NCI-H748 (cell line): ENCODE results near the gene CAST.

Experiments
- DNase-seq: peaks from one replicate; lab custom pipeline; 2025; ENCODE audit not compliant: unreplicated experiment; lab: John Stamatoyannopoulos, UW

Gene CAST

DNA sequence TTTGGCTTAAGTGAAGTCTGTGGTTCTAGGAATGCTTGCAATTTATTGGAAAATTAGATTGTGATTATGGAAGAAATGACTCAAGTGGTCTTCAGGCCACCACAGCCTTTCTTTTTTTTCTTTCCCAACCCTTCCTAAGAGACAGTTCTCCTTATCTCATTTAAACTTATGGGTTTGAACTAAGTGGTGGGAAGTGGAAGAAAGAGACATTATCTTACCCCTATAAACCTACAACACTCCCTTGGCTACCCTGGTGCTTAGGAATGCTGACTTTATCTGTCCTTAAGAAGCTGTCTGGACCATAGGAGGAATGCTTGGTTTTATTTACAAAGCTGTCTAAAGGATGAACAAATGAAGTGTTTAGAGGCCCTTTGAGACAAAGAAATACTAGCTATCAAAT, 150.7 kb downstream of the CAST start:
- DNase-seq: no peak

DNA sequence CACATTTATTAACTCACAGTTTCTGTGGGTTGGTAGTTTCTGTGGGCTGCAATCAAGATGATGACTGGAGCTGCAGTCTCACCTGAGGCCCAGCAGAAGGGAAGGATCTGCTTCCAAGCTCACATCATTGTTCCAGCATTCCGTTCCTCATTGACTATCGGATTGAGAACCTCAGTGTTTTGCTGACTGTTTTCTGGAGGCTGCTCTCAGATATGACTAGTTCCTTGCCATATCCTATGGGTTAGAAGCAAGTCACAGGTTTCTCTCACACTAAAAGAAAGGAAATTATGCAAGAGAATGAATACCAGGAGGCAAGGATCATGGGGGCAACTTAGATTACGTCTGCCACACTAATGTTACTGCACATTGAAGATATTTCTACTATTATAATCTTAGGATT, 151.9 kb downstream of the CAST start:
- no peak for DNase-seq

DNA sequence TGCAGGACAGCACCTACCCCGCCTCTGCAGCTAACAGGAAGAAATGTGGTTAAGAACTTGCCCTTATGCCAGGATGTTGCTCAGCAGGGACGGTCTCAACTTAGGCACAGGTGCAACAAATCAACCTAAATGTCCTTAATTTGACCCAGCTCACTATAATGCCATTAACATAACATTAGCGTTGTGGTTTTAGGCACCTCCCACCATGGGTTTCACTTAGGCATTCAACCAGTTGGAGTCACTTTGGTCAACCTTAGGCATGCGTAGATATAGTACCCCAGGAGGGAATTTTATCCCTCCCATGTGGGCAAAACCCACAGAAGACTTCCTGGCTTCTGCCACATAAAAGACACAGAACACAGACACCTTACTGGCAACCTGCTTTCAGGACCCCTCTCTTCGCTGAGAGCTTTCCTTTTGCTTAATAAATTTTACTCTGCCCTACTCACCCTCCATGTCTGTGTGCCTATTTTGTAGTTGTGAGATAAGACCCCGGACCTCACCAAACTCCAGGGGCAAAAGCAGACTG, 154.3 kb downstream of the CAST start:
- DNase-seq: no peak

DNA sequence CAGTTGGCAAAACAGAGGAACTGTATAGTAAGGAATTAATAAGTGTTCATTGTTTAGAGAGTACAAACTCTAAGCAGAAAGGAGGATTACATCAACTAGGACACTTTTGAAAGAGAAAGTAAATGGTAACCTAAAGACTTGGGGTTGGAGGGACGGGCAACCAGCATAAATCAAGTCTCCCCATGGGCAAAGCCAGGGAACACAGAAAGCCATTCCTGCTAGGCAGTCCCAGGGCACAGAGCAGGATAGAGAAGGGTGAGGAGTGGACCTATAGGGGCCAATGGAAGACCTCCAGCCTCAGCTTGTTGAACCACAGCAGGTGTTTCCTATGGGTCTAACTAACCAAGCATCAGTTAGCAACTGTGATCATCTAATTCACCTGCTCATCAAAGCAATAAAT, 154.8 kb downstream of the CAST start:
- DNase-seq: no peak

DNA sequence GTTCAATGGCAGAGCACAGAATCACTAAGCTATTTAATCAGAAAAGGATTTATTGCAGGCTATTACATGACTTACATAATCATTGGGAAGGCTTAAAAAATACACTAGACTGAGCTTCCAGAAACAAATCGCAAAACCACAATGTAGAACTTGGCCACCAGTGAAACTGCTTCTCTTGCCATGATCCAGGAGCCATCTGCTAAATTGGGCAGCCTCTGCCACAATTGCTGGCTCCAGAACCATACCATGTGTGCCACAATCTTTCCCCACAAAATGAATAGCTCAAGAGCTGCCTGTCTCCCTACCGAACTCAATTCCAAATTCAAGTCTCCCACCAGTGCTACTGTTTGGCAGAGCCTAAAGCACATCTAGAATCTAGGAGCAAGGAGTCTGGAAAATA, 155.3 kb downstream of the CAST start:
- no peak for DNase-seq

DNA sequence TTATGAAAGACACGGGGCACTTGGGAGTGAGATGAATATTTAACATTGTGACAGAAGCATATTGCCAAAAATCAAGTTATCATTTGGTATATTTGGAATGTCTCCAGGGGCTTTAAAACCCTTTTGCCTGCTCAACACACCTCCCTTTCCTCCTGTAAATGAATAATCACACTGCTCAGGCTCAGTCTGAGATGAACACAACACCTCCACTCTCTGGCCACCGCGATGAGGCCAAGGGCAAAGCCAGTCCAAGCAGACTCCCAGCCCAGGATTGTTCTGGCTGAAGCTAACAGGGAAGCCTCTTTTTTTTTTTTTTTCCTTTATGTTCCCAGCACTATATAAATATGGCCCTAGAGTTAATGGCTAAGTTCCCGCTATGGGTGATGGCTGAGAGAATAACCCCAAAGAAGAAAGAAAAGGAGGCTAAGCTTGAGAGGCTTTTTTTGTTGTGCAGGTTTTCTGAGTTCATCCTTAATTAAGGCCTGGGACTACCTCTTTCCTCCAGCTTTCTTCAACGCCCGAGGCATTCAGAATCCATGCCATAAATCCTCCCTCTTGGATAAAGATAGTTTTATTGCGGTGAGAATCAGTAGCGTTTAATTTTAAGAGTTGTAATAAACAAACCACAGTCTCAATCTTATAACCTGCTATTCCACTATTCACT, 156.1 kb downstream of the CAST start:
- DNase-seq: no peak

DNA sequence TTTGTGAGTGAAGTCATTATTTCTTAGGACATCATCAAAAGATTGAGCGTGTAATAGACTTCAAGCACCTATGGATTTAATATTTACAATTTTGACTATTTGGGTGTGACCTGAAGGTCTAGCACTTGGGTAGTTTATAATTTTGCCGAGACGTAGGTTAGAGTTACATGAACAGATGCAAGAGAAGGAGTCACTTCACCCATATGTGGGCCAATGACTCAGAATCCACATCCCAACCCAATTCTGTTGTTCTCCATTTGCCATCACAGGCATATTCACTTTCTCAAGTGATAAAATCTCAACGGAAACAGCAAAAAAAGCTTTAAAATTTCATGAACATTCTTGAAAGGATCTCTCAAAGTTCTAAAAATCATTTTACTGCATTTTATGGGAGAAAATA, 157.6 kb downstream of the CAST start:
- no peak for DNase-seq

DNA sequence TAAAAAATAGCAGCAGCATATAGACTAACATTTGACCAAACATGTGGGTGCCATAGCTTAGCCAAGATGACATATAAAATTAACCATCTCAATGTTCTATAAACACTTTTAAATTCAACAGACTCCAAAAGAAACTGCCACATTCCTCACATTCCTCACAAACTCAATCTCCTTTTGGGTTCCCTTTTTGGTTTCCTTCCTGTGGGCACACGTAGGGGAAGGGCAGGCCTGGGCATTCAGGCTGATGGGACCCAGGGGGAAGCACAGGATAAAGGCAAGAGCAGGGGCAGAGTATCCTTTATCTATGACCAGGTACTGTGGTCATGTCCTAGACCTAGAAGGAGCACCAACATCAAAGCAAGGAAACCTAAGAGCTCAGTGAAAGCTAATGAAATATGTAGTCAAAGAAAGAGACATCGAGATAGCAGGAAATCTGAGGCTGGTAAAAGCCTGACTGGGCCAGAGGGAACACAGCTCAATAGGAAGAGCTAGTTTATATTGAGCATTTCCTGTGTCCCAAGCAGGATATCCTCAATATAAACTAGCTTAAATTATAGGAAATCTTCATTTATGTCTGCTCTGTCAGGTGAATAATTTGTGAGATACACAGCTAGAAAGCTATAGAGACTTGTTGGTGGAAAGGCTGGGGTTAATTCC, 159.2 kb downstream of the CAST start:
- no peak for DNase-seq

DNA sequence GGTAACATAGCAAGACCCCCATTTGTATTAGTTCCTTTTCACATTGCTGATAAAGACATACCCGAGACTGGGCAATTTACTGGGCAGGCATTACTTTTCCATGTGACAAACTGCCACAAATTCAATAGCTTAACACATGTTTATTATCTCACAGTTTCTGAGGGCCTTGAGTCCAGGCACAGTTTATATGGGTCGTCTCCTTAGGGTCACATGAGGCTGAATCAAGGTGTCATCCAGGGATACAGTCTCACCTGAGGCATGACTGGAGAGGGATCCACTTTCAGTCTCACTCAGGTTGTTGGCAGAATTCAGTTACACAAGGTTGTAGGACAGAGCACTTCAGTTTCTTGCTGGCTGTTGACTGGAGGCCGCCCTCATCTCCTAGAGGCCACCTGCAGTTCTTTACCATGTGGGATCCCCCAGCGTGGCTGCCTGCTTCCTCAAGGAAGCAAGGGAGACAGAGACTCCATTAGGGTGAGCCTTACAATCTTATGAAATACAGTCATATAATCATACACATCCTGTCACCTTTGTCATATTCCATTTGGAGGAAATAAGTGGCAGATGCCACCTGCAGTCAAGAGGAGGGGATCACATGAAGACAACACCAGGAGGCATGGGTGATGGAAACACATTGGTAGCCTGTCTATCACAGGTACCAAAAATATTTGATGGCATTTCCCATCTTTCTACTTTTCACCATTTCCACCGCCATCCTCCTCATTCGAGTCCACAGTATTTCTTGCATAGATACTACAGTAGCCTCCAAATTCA, 160.7 kb downstream of the CAST start:
- no peak for DNase-seq

DNA sequence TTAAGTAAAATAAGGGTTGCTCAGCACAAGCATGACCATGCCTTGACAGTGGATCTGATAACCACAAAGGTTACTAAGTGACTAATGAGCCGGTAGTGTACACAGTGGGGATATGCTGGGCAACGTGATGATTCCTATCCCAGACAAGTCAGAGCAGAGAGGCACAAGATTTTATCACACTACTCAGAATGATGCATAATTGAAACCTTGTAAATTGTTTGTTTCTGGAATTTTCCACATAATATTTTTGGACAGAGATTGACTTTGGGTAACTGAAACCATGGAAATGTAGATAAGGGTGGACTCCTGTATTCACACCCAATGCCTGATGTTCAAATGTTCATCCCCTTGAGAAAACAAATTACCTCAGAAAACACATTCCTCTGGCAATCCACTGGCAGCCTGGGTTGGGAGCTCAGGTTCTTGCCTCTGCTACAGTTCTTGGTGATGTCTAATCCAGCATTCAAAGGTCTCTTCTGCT, 161.8 kb downstream of the CAST start:
- peak; percentile 25 for DNase-seq
